ENCODE data around the gene IMPDH2.

DNA sequence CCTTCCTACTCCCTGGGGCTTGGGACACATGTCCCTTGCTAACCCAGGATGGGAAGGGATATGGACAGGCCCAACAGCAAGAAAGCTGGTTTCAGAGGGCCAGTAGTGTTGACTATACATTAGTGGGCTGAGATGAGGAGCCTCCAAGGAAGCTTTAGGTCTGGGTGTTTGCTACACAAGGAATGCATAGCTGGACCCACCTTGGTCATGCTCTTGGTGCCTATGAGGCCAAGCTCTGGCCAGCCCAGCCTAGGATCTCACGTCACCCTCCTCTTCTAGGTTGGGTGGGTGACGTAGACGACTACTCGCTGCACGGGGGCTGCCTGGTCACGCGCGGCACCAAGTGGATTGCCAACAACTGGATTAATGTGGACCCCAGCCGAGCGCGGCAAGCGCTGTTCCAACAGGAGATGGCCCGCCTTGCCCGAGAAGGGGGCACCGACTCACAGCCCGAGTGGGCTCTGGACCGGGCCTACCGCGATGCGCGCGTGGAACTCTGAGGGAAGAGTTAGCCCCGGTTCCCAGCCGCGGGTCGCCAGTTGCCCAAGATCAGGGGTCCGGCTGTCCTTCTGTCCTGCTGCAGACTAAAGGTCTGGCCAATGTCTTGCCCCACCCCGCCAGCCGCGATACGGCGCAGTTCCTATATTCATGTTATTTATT lies 22.7 kb downstream of the IMPDH2 start:
- TF ChIP-seq, protein P1, sequence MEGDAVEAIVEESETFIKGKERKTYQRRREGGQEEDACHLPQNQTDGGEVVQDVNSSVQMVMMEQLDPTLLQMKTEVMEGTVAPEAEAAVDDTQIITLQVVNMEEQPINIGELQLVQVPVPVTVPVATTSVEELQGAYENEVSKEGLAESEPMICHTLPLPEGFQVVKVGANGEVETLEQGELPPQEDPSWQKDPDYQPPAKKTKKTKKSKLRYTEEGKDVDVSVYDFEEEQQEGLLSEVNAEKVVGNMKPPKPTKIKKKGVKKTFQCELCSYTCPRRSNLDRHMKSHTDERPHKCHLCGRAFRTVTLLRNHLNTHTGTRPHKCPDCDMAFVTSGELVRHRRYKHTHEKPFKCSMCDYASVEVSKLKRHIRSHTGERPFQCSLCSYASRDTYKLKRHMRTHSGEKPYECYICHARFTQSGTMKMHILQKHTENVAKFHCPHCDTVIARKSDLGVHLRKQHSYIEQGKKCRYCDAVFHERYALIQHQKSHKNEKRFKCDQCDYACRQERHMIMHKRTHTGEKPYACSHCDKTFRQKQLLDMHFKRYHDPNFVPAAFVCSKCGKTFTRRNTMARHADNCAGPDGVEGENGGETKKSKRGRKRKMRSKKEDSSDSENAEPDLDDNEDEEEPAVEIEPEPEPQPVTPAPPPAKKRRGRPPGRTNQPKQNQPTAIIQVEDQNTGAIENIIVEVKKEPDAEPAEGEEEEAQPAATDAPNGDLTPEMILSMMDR (IDR thresholded peaks at IDR 0.05), result no peak
- no peak for TF ChIP-seq POLR2A (IDR thresholded peaks at IDR 0.05)

All from body of pancreas (tissue), 4 donors.